ENCODE measurements around the gene C2CD2. TPM values are rescaled to one million over a fixed set of nuclear protein-coding genes. Genes with fewer than 3 reads are reported as not detected.

C2CD2 gene
- total RNA-seq, 2 donors from 2014 or later: 26.3 to 28.7 TPM

DNA sequence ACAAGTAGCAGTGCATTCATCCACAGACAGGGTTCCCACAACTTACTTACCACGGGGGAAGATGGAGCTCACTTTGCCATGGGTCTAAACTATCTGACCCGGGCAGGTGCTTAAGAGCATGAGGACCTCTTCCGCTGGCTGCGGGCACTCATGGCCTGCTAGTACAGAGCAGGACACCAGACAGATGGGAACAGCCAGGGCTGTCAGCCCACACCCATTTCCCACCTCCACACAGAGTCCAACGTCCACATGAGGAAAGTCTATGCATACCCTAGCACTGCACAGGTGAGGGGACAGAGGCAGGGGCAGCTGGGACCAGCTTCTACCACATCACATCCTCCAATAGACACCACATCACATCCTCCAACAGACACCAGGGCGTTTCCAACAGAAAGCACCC lies 38.9 kb downstream of the C2CD2 start:
- peaks cover 46% of the 10 kb centered on the region for H3K36me3 Mint-ChIP-seq (ENCODE audit: low read depth)
- Histone ChIP-seq H3K27me3 (ENCODE audit: control insufficient read depth, insufficient read depth, low read length, poor library complexity, severe bottlenecking) (no peaks in the 10 kb centered on the region), H3K9ac (ENCODE audit: extremely low read depth, low read length, poor library complexity, severe bottlenecking) (no peak overlapping the region), H3K4me3 (ENCODE audit: low read length) (no peak overlapping the region), H3K36me3 (ENCODE audit: control insufficient read depth, insufficient read depth, low read length) (peaks cover 26% of the 10 kb centered on the region), H3K4me1 (ENCODE audit: control insufficient read depth, insufficient read depth, low read length) (no peaks in the 10 kb centered on the region), H3K9me3 (ENCODE audit: control insufficient read depth, low read length) (no peaks in the 10 kb centered on the region), H3K27ac (ENCODE audit: low read depth, low read length) (no peak overlapping the region)
- no peak overlapping the region for H3K27ac Mint-ChIP-seq
- H3K27me3 Mint-ChIP-seq (ENCODE audit: insufficient read depth): no peaks in the 10 kb centered on the region
- no peaks in the 10 kb centered on the region for H3K4me1 Mint-ChIP-seq
- no peak for DNase-seq
- H3K9me3 Mint-ChIP-seq: no peaks in the 10 kb centered on the region
- no peak overlapping the region for H3K4me3 Mint-ChIP-seq
- 67 to 85% methylated on average over 3 to 6 of the region's 6 CpGs for WGBS, 2 experiments (ENCODE audit: insufficient coverage in 1 of 2, insufficient read length in 1 of 2)
- TF ChIP-seq, protein P1, sequence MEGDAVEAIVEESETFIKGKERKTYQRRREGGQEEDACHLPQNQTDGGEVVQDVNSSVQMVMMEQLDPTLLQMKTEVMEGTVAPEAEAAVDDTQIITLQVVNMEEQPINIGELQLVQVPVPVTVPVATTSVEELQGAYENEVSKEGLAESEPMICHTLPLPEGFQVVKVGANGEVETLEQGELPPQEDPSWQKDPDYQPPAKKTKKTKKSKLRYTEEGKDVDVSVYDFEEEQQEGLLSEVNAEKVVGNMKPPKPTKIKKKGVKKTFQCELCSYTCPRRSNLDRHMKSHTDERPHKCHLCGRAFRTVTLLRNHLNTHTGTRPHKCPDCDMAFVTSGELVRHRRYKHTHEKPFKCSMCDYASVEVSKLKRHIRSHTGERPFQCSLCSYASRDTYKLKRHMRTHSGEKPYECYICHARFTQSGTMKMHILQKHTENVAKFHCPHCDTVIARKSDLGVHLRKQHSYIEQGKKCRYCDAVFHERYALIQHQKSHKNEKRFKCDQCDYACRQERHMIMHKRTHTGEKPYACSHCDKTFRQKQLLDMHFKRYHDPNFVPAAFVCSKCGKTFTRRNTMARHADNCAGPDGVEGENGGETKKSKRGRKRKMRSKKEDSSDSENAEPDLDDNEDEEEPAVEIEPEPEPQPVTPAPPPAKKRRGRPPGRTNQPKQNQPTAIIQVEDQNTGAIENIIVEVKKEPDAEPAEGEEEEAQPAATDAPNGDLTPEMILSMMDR (conservative IDR thresholded peaks at IDR 0.05): no peak

DNA sequence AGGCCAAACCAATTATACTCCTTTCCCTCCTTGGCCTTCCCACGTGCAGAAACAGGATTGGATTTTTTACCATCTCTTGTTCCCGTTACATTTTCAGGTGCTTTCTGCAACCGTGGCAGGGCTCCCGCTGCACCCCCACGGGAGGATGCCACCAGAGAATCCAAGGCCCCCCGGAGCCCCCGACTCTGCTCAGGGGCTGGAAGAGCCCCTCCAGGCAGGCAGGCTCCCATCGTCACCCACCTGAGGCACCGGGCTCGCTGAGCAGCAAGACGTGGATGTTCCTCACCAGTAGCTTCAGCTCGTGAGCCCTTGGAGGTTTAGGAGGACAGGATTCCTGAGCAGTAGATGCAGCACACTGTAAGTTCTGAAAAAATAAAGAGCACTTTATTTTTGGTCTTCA lies 39.5 kb downstream of the C2CD2 start:
- Histone ChIP-seq H3K4me3 (ENCODE audit: low read length) (no peak overlapping the region), H3K9me3 (ENCODE audit: control insufficient read depth, low read length) (no peaks in the 10 kb centered on the region), H3K4me1 (ENCODE audit: control insufficient read depth, insufficient read depth, low read length) (no peaks in the 10 kb centered on the region), H3K27ac (ENCODE audit: low read depth, low read length) (no peak overlapping the region), H3K36me3 (ENCODE audit: control insufficient read depth, insufficient read depth, low read length) (peaks cover 26% of the 10 kb centered on the region), H3K27me3 (ENCODE audit: control insufficient read depth, insufficient read depth, low read length, poor library complexity, severe bottlenecking) (no peaks in the 10 kb centered on the region), H3K9ac (ENCODE audit: extremely low read depth, low read length, poor library complexity, severe bottlenecking) (no peak overlapping the region)
- H3K4me1 Mint-ChIP-seq: no peaks in the 10 kb centered on the region
- H3K9me3 Mint-ChIP-seq: no peaks in the 10 kb centered on the region
- H3K36me3 Mint-ChIP-seq (ENCODE audit: low read depth): peaks cover 48% of the 10 kb centered on the region
- no peak for DNase-seq
- H3K27ac Mint-ChIP-seq: no peak overlapping the region
- no peaks in the 10 kb centered on the region for H3K27me3 Mint-ChIP-seq (ENCODE audit: insufficient read depth)
- TF ChIP-seq, protein P1 (conservative IDR thresholded peaks at IDR 0.05): no peak
- 85 to 93% methylated on average over 4 to 12 of the region's 12 CpGs for WGBS, 2 experiments (ENCODE audit: insufficient coverage in 1 of 2, insufficient read length in 1 of 2)
- no peak overlapping the region for H3K4me3 Mint-ChIP-seq

DNA sequence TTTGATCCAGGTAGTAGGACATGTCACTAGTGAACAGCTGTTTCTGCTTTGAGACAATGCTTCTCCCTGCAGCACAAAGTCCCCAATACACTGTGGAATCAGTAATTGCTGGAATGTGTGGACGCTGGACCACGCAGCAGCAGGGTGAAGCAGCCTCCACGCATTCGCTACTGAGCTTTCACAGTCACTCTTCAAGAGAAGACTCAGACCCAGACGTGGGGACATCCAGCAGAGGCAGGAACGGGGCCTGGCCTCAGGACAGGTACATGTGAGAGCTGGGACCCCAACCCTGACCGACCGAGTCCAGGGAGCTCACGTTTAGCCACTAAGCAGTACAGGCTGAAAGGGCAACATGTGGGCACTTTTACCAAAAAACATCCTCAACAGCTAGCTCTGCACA lies 40.6 kb downstream of the C2CD2 start:
- no peak for DNase-seq
- Mint-ChIP-seq H3K4me1 (no peaks in the 10 kb centered on the region), H3K9me3 (no peaks in the 10 kb centered on the region), H3K27ac (no peak overlapping the region), H3K36me3 (ENCODE audit: low read depth) (peaks cover 48% of the 10 kb centered on the region), H3K27me3 (ENCODE audit: insufficient read depth) (no peaks in the 10 kb centered on the region), H3K4me3 (no peak overlapping the region)
- Histone ChIP-seq H3K27me3 (ENCODE audit: control insufficient read depth, insufficient read depth, low read length, poor library complexity, severe bottlenecking) (no peaks in the 10 kb centered on the region), H3K36me3 (ENCODE audit: control insufficient read depth, insufficient read depth, low read length) (peaks cover 28% of the 10 kb centered on the region), H3K27ac (ENCODE audit: low read depth, low read length) (no peak overlapping the region), H3K9me3 (ENCODE audit: control insufficient read depth, low read length) (no peaks in the 10 kb centered on the region), H3K4me1 (ENCODE audit: control insufficient read depth, insufficient read depth, low read length) (no peaks in the 10 kb centered on the region), H3K9ac (ENCODE audit: extremely low read depth, low read length, poor library complexity, severe bottlenecking) (no peak overlapping the region), H3K4me3 (ENCODE audit: low read length) (no peak overlapping the region)
- 93 to 97% methylated on average over 4 to 9 of the region's 9 CpGs for WGBS, 2 experiments (ENCODE audit: insufficient coverage in 1 of 2, insufficient read length in 1 of 2)
- TF ChIP-seq, protein P1 (conservative IDR thresholded peaks at IDR 0.05): no peak
